IMR-90 (cell line): ENCODE measurements around the gene CSNK1G2.

Experiments
- BHLHE40 ChIP-seq: fragments of 150-350 bp; IDR thresholded peaks from 2 replicates; pipeline ENCODE4 v1.6.1; 2016; ENCODE audit warnings: mild to moderate bottlenecking, low read depth, low read length
- CEBPB ChIP-seq: IDR thresholded peaks from 2 replicates; pipeline ENCODE4 v1.6.1; 2012; ENCODE audit warnings: low read depth, low read length, improper control_type of control experiment
- CHD1 ChIP-seq: IDR thresholded peaks from 2 replicates; pipeline ENCODE4 v1.6.1; 2012; ENCODE audit warnings: low read depth, low read length, improper control_type of control experiment
- FOS ChIP-seq: fragments of 150-350 bp; IDR thresholded peaks from 2 replicates; pipeline ENCODE4 v1.6.1; 2016; ENCODE audit warnings: low read depth, low read length
- MAFK ChIP-seq: IDR thresholded peaks from 2 replicates; pipeline ENCODE4 v1.6.1; 2012; ENCODE audit warnings: low read depth, low read length, improper control_type of control experiment
- MXI1 ChIP-seq: IDR thresholded peaks from 2 replicates; pipeline ENCODE4 v1.6.1; 2012; ENCODE audit warnings: low read depth, mild to moderate bottlenecking, low read length, moderate library complexity, borderline replicate concordance
- POLR2A ChIP-seq: IDR thresholded peaks from 2 replicates; pipeline ENCODE4 v1.6.1; 2012; ENCODE audit warnings: mild to moderate bottlenecking, low read depth, low read length
- RAD21 ChIP-seq: IDR thresholded peaks from 2 replicates; pipeline ENCODE4 v1.6.1; 2012; ENCODE audit warnings: low read length, improper control_type of control experiment
- RFX5 ChIP-seq: IDR thresholded peaks from 2 replicates; pipeline ENCODE4 v1.8.0; 2012; ENCODE audit warnings: low read depth, mild to moderate bottlenecking, low read length, moderate library complexity
- SMC3 ChIP-seq: fragments of 150-350 bp; IDR thresholded peaks from 2 replicates; pipeline ENCODE4 v1.6.1; 2016; ENCODE audit warnings: low read depth, mild to moderate bottlenecking, antibody characterized with exemption, low read length, moderate library complexity
- TF ChIP-seq, protein P1 (sequence below): conservative IDR thresholded peaks from 2 replicates; pipeline ENCODE4 v1.5.1; 2012; ENCODE audit warnings: mild to moderate bottlenecking, low read depth, low read length, improper control_type of control experiment
- TF ChIP-seq, protein P2 (sequence below): fragments of 150-350 bp; IDR thresholded peaks from 2 replicates; pipeline ENCODE4 v1.6.1; 2016; ENCODE audit warnings: low read depth, mild to moderate bottlenecking, low read length, moderate library complexity, borderline replicate concordance
- TF ChIP-seq, protein P3 (sequence below): fragments of 150-350 bp; IDR thresholded peaks from 2 replicates; pipeline ENCODE4 v1.6.1; 2017; ENCODE audit warnings: mild to moderate bottlenecking, antibody characterized with exemption, low read length, low read depth

DNA sequence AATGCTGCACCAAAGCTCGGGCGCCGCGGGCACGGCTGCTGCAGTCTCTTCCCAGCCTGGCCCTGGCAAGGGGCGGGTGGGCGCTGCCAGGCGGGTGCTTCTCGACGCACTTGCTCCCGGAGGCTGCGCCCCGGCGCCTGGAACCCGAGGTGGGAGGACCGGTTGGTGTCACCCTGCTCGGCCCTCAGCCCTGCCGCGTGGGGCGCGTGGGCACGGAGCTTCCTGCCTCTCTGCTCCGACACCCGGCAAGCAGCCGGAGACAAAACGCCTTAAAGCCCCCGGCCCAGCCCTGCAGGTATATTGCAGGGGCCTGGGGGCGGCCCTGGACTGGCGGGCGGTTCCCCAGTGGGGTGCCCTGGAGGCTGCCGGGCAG, 39.8 kb downstream of the CSNK1G2 start:
- TF ChIP-seq CEBPB (no peak), CHD1 (no peak), POLR2A (no peak), RAD21 (no peak), BHLHE40 (no peak), SMC3 (no peak), MXI1 (no peak), FOS (no peak), RFX5 (no peak), MAFK (no peak)
- TF ChIP-seq, protein P1, sequence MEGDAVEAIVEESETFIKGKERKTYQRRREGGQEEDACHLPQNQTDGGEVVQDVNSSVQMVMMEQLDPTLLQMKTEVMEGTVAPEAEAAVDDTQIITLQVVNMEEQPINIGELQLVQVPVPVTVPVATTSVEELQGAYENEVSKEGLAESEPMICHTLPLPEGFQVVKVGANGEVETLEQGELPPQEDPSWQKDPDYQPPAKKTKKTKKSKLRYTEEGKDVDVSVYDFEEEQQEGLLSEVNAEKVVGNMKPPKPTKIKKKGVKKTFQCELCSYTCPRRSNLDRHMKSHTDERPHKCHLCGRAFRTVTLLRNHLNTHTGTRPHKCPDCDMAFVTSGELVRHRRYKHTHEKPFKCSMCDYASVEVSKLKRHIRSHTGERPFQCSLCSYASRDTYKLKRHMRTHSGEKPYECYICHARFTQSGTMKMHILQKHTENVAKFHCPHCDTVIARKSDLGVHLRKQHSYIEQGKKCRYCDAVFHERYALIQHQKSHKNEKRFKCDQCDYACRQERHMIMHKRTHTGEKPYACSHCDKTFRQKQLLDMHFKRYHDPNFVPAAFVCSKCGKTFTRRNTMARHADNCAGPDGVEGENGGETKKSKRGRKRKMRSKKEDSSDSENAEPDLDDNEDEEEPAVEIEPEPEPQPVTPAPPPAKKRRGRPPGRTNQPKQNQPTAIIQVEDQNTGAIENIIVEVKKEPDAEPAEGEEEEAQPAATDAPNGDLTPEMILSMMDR: no peak
- TF ChIP-seq, protein P2, sequence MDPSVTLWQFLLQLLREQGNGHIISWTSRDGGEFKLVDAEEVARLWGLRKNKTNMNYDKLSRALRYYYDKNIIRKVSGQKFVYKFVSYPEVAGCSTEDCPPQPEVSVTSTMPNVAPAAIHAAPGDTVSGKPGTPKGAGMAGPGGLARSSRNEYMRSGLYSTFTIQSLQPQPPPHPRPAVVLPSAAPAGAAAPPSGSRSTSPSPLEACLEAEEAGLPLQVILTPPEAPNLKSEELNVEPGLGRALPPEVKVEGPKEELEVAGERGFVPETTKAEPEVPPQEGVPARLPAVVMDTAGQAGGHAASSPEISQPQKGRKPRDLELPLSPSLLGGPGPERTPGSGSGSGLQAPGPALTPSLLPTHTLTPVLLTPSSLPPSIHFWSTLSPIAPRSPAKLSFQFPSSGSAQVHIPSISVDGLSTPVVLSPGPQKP: no peak
- TF ChIP-seq, protein P3, sequence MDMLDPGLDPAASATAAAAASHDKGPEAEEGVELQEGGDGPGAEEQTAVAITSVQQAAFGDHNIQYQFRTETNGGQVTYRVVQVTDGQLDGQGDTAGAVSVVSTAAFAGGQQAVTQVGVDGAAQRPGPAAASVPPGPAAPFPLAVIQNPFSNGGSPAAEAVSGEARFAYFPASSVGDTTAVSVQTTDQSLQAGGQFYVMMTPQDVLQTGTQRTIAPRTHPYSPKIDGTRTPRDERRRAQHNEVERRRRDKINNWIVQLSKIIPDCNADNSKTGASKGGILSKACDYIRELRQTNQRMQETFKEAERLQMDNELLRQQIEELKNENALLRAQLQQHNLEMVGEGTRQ: no peak
